ENCODE results near the gene MAGI2.
"Not testable (repeated sequence)": the region's sequence is repeated elsewhere in the genome, so short reads cannot be mapped to it uniquely, and the experiment has no call there.

The MAGI2 gene

GRCh38 chr7:79451580-79451979 is 1.9 kb downstream of the MAGI2 start:
- DNase-seq (ENCODE audit: low spot score), result no peak

DNA sequence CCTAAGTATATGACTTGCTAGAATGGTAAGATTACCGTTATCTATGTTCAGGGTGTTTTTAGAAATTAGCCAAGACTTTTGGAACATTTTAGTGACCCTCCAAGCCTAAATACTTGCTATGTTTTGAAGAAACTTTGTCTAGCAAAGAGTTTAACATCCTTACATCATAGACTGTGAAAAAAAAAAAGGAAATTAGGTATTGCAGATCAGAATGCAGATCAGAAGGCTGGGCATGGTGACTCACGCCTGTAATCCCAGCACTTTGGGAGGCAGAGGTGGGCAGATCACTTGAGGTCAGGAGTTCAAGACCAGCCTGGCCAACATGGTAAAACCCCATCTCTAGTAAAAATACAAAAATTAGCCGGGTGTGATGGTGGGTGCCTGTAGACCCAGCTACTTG is 10.7 kb downstream of the MAGI2 start:
- not testable (repeated sequence) for DNase-seq (ENCODE audit: low spot score)

DNA sequence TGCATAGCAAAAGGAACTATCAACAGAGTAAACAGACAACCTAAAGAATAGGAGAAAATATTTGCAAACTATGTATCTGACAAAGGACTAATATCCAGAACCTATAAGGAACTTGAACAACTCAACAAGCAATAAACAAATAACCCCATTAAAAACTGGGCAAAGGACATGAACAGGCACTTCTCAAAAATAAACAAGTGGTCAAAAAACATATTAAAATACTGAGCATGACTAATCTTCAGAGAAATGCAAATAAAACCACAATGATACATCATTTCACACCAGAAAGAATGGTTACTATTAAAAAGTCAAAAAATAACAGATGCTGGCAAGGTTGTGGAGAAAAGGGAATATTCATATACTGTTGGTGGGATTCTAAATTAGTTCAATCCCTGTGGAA is 17.1 kb downstream of the MAGI2 start:
- DNase-seq (ENCODE audit: low spot score), result no peak

DNA sequence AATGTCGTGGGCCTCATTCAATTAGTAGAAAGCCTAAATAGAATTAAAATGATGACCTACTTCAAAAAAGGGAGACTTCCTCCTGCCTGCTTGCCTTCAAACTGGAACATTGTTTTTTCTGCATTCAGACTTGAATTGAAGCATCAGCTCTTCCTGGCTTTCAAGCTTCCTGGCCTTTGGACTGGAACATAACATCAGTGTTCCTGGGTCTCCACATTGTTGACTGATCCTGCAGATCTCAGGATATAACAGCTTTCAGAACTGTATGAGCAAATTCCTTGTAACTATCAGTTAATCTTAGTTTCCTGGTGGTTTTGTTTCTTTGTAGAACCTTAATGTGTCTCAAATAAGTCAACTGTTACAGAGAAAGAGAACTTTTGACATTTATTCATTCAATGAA is 18.6 kb downstream of the MAGI2 start:
- DNase-seq (ENCODE audit: low spot score), result no peak

DNA sequence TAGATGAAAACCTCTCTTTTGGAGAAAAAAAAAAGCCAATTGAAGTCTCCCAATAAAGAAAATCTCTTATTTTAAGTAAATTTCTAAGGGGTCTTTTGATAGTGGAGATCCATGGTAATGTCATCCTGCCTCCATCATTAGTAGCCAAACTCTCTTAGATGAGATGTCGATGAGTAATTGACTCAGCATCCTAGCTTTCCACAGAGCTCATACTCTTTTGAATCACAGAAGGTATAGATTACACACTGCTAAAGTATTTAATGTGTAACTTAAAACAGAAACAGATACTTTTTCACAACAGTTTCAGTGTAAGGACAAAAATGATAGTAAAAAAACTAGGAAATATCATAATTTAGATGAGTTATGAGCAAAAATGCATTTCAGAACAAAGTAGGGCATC is 19.4 kb downstream of the MAGI2 start:
- no peak for DNase-seq (ENCODE audit: low spot score)

DNA sequence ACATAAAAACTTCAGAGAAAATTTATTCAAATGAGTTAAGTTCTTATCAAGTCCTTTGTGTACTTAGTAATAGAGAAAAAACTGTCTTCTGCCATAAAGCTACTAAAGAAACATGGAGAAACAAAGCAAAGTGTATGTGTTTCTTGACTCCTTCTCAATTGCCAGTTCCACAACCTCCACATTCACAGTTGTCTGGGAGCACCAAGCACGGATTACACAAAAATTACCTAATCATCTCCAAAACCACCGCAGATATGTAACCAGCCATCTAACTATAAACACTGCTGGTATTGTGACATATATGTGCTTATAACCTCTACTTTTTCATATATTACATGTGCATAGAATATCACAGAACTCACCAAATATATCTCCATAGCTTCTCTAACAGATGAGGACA is 23.1 kb downstream of the MAGI2 start:
- no peak for DNase-seq (ENCODE audit: low spot score)

DNA sequence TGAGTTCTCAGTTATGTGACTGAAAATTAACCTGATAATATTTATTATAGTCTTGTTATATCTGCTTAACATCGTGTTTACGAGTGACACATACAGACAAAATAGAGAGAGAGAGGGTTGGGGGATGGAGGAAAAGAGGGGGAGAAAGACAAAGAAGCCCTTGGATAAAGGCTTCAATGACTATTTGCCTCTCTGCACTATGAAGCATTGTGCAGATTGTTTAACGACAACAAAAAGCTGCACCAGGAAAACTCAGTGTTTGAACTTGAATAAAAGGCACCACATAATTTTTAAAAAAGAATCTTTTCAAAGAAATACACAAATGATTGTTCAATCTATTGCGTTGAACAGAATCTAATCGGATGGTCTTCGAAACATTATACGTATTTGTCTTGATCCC is 27.8 kb downstream of the MAGI2 start:
- peak; percentile 94 for DNase-seq (ENCODE audit: low spot score)

- DNase-seq (ENCODE audit: low spot score), result peak; percentile 86
Observed at GRCh38 chr7:79421751-79422150, 31.7 kb downstream of the MAGI2 start.

DNA sequence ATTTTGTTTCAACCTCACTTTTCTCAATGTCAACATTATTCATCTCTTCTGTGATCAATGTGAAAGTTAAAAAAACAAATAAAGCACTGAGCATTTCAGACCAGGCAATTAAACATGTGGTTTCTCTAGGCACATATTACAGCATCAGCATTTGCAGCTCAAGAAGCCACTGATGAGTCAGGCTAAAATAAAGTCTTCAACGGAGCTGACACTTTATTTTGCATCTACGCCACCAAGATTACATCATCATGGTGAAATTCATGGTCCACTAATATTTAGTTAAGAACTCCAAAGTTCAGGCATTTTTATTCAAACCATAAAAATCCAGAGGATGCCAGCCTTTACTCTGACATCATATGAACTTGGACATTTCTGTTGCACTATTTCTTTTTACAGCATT is 33.0 kb downstream of the MAGI2 start:
- peak; percentile 77 for DNase-seq (ENCODE audit: low spot score)

DNA sequence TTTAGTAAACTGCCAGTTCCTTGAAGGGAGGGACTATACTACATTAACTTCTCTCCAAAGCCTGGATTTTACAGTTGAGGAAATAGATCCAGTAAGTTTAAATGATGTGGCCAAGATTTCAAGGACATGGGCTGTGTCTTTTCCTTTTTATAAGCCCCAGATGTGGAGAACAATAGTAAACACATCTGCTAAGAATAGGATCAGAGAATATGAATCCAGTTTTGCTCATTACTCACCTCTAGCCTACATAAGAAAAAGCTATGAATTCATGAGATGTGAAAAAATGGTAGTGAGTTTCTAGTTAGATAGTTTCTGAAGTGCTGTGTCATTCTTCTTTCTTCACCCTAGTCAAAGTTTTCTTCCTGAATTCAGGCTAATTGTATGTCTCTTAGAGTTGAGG is 38.6 kb downstream of the MAGI2 start:
- no peak for DNase-seq (ENCODE audit: low spot score)

DNA sequence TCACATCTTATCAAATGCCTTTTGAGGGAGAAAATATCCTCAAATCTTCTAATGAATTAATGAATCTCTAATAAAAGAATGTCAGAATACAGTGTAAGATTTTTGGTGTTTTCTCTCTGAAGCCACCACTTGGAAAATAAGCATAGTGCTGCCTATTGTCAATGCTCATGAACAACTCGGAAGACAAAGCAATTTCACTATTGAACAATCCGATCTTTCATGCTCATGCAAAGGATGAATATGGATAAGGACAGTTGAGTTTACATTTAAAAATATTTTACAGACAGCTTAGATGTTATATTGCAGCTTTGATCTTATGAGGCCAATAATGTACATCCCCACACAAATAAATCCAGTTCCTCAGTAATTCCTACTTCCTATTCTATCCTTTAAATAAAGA is 40.6 kb downstream of the MAGI2 start:
- peak; percentile 86 for DNase-seq (ENCODE audit: low spot score)

DNA sequence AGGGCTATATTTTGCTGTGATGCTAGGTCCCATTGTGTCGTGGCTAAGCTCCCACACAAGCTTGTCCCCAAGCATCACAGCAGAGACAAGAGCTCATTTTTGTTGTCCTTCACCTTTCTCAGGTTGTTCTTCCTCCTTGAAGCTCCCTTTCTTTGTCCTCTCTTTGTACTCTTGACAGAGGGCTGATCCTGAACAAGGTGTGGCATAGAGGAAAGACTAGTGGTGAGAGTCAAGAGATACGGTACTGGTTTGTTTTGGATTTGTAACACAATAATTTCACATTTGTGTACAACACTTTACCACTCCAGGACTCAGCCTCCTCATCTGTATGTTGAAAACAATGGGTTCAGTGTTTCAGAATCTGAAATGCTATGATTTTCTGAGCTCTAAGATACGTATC is 41.0 kb downstream of the MAGI2 start:
- DNase-seq (ENCODE audit: low spot score), result peak; percentile 68

- no peak for DNase-seq (ENCODE audit: low spot score)
Observed at GRCh38 chr7:79410345-79410744, 43.1 kb downstream of the MAGI2 start.

- no peak for DNase-seq (ENCODE audit: low spot score)
Observed at GRCh38 chr7:79407351-79407750, 46.1 kb downstream of the MAGI2 start.

- no peak for DNase-seq (ENCODE audit: low spot score)
Observed at GRCh38 chr7:79406371-79406770, 47.1 kb downstream of the MAGI2 start.

- DNase-seq (ENCODE audit: low spot score), result no peak
Observed at GRCh38 chr7:79405368-79405767, 48.1 kb downstream of the MAGI2 start.

DNA sequence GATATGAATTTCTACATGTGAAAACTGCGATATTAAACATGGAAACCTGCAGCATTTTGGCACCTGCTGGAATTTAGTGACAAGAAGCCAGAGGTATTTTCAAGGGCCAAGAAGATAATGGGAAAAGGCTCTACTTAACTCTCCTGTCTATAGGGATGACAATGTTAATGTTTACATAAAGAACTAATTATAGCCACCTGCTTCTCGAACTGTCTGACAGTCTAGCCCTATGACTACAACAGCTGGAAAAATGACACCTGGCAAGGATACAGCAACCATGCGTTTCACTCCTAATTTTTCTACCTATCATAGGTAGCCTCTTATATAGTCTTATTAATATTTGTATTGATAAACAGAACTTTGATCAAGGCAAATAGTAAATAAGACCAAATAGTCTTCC is 49.6 kb downstream of the MAGI2 start:
- no peak for DNase-seq (ENCODE audit: low spot score)

GRCh38 chr7:79403451-79403850 is 50.0 kb downstream of the MAGI2 start:
- DNase-seq (ENCODE audit: low spot score), result no peak

- no peak for DNase-seq (ENCODE audit: low spot score)
Observed at GRCh38 chr7:79401254-79401653, 52.2 kb downstream of the MAGI2 start.

DNA sequence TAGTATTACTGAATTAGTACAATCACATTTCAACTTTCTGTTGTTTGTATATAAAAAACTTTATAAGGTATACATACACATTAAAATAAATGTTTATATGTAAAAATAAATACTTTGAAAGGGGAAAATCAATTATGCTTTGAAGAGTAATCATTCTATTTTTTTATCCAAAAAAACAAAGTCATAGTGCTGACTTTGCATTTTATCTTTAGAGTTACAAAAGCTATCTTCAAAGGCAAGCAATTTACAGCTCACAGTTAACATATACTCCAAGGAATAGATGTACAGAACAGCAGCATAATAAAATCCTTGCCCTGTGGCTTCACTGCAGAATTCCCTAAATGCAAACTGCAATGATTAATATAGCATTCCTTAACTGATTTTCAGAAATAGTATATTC is 53.2 kb downstream of the MAGI2 start:
- no peak for DNase-seq (ENCODE audit: low spot score)

GRCh38 chr7:79398138-79398749 is 55.2 kb downstream of the MAGI2 start:
- no peak for DNase-seq (ENCODE audit: low spot score)

DNA sequence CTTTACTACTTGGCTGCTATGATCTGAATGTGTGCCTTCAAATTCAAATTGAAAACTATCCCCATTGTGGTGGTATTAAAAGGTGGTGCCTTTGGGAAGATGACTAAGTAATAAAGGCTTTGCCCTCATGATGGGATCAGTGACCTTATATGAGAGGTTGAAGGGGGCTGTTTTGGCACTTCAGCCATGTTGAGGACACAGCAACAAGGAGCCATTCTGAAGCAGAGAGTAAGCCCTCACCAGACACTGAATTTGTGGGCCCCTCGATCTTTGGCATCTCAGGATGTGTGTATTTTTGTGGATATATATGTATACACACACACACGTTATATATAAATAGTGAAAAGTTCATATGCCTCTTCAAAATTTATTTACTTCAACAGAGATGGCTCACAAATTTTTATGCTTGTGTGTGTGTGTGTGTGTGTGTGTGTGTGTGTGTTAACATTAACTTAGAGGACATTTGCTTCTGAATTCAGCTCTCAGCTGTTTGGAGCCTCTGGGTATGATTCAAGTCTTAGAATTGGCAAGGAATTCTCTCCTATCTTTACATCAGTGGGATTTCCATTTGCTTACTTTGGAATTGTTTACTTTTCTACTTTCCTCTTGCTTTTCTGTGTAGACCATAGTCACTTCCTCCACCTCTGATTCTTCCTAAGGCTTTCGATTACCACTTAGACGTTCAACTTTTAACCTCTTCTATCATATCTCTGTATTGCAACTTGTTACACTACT is 66.6 kb downstream of the MAGI2 start:
- no peak for DNase-seq (ENCODE audit: low spot score)

- no peak for DNase-seq (ENCODE audit: low spot score)
Observed at GRCh38 chr7:79381921-79382320, 71.5 kb downstream of the MAGI2 start.

GRCh38 chr7:79377097-79377496 is 76.4 kb downstream of the MAGI2 start:
- no peak for DNase-seq (ENCODE audit: low spot score)

Measured in pons (tissue), 1 donor.